HL-60 (cell line): ENCODE measurements around the gene NIN.

Experiments used
- DNase-seq, 2 experiments: peaks; one replicate each; pipeline ENCODE4 v3.0.0-alpha.2; 2010 to 2020; ENCODE audit warnings: low read depth in 1 of 2, low spot score in 1 of 2
- H3K27ac ChIP-seq: fragments of 250-450 bp; sonication (Bioruptor Pico); replicated peaks from 2 replicates; pipeline ENCODE4 v1.5.1; 2020; ENCODE audit warnings: mild to moderate bottlenecking, moderate library complexity
- H3K27me3 ChIP-seq: fragments of 250-450 bp; sonication (Bioruptor Pico); 2 replicates; pipeline ENCODE4 v1.5.1; 2021; ENCODE audit warnings: mild to moderate bottlenecking, moderate library complexity; ENCODE audit not compliant: insufficient read depth, poor library complexity, severe bottlenecking
- H3K4me3 ChIP-seq: replicated peaks from 2 replicates; pipeline ENCODE4 v1.5.1; 2011; ENCODE audit warnings: mild to moderate bottlenecking, control low read depth, low read length; ENCODE audit not compliant: insufficient read depth
- GABPA ChIP-seq: IDR thresholded peaks from 2 replicates; pipeline ENCODE4 v1.6.1; 2012; ENCODE audit warnings: low read depth
- POLR2AphosphoS5 ChIP-seq: IDR thresholded peaks from 2 replicates; pipeline ENCODE4 v1.6.1; 2012; ENCODE audit warnings: low read depth
- SPI1 ChIP-seq: IDR thresholded peaks from 2 replicates; pipeline ENCODE4 v1.6.1; 2012; ENCODE audit warnings: low read depth, mild to moderate bottlenecking, borderline replicate concordance
- TF ChIP-seq, protein P1 (sequence below): IDR thresholded peaks from 2 replicates; pipeline ENCODE4 v1.6.1; 2012; ENCODE audit warnings: low read depth; ENCODE audit not compliant: insufficient replicate concordance
- TF ChIP-seq, protein P2 (sequence below): IDR thresholded peaks from one replicate; pipeline ENCODE4 v1.5.1; 2011; ENCODE audit warnings: low read length, control low read depth, inconsistent platforms; ENCODE audit not compliant: insufficient read depth

NIN gene

DNA sequence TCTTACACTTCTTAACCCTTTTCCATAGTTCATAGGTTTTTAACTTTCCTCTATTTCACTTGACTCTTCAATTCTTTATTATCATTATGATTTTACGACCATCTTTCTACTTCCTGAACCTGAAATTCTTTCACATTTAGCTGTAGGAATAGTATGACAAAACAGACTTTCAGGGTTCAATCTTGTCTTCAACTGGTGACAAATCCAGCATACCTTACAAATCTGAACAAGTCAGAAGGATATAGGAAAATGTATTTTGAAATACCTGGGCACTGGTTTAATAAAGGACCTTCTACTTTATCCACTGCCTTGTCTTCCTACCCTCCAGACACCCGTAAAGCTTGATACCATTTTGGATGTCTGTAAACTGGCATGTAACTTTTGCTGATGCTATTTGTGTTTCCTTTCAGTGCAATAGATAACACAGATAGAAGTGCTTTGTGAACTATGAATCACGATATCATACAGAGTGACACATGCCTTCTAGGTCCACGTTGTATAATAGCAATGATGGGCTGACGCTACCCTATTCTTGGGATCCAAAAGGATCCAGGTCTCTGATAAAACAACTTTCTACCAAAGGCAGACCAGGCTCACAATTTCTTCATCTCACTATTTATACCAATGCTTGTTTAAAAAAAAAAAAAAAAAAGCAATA lies 85.4 kb downstream of the NIN start:
- no peak for TF ChIP-seq POLR2AphosphoS5
- TF ChIP-seq, protein P1, sequence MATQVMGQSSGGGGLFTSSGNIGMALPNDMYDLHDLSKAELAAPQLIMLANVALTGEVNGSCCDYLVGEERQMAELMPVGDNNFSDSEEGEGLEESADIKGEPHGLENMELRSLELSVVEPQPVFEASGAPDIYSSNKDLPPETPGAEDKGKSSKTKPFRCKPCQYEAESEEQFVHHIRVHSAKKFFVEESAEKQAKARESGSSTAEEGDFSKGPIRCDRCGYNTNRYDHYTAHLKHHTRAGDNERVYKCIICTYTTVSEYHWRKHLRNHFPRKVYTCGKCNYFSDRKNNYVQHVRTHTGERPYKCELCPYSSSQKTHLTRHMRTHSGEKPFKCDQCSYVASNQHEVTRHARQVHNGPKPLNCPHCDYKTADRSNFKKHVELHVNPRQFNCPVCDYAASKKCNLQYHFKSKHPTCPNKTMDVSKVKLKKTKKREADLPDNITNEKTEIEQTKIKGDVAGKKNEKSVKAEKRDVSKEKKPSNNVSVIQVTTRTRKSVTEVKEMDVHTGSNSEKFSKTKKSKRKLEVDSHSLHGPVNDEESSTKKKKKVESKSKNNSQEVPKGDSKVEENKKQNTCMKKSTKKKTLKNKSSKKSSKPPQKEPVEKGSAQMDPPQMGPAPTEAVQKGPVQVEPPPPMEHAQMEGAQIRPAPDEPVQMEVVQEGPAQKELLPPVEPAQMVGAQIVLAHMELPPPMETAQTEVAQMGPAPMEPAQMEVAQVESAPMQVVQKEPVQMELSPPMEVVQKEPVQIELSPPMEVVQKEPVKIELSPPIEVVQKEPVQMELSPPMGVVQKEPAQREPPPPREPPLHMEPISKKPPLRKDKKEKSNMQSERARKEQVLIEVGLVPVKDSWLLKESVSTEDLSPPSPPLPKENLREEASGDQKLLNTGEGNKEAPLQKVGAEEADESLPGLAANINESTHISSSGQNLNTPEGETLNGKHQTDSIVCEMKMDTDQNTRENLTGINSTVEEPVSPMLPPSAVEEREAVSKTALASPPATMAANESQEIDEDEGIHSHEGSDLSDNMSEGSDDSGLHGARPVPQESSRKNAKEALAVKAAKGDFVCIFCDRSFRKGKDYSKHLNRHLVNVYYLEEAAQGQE, result no peak
- DNase-seq, result no peak
- Histone ChIP-seq H3K27ac (no peak overlapping the region), H3K27me3 (no peaks in the 10 kb centered on the region), H3K4me3 (no peak overlapping the region)

DNA sequence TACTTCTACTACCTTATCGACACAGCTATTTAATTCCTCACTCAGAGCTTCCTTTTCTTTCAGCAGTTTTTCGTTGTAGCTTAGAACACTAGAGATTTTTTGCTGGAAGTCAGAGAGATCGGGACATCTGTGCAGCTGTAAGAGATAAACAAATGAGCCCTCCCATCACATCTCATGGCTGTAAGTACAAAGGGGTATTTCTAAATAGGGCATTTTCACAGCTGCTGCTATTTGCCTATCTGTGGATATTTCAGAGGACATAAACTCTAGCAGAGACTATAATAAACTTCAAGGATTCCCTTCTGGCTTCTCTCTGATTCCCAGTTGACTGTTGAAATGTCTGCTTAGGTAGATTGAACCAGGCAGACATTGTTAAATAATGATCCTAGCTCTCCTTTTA lies 86.7 kb downstream of the NIN start:
- DNase-seq, result no peak
- Histone ChIP-seq H3K4me3 (no peak overlapping the region), H3K27ac (no peak overlapping the region), H3K27me3 (no peaks in the 10 kb centered on the region)
- TF ChIP-seq SPI1 (no peak), GABPA (no peak), POLR2AphosphoS5 (no peak)
- TF ChIP-seq, protein P2, sequence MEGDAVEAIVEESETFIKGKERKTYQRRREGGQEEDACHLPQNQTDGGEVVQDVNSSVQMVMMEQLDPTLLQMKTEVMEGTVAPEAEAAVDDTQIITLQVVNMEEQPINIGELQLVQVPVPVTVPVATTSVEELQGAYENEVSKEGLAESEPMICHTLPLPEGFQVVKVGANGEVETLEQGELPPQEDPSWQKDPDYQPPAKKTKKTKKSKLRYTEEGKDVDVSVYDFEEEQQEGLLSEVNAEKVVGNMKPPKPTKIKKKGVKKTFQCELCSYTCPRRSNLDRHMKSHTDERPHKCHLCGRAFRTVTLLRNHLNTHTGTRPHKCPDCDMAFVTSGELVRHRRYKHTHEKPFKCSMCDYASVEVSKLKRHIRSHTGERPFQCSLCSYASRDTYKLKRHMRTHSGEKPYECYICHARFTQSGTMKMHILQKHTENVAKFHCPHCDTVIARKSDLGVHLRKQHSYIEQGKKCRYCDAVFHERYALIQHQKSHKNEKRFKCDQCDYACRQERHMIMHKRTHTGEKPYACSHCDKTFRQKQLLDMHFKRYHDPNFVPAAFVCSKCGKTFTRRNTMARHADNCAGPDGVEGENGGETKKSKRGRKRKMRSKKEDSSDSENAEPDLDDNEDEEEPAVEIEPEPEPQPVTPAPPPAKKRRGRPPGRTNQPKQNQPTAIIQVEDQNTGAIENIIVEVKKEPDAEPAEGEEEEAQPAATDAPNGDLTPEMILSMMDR, result no peak
- TF ChIP-seq, protein P1, result no peak

DNA sequence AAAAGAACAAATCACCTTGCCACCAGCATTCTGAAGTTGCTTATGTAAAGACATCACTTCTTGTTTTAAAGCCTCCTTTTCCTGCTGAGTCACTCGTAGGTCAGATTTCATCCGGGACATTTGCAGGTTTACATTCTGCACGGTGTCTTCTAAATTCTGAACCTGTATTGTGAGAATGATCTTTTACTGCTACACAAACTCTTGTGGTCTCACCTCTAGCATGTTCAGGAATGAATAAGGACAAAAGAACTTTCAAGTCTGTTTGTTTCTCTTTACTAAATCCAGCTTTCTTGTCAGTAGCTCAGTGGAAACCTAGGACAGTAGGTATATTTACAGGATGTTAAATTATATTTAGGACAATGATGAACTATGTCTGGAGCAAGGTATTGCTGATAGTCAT lies 89.4 kb downstream of the NIN start:
- no peak for DNase-seq
- H3K27ac ChIP-seq, result no peak overlapping the region
- H3K27me3 ChIP-seq, result no peaks in the 10 kb centered on the region
- TF ChIP-seq, protein P2, result no peak
- TF ChIP-seq, protein P1, result no peak
- TF ChIP-seq SPI1 (no peak), POLR2AphosphoS5 (no peak)
- H3K4me3 ChIP-seq, result no peak overlapping the region
